ENCODE results near the gene IPMK. TPM values are rescaled to one million over a fixed set of nuclear protein-coding genes. Genes with fewer than 3 reads are reported as not detected.
"Not testable (repeated sequence)": the region's sequence is repeated elsewhere in the genome, so short reads cannot be mapped to it uniquely, and the experiment has no call there.

IPMK gene
- total and polyA plus RNA-seq, 2 of the 8 experiments (the other 6 are each of a cell fraction or from before 2014, with no cell fraction given), result 1.3 to 7.8 TPM

GRCh38 chr10:58244666-58245065 is 23.0 kb downstream of the IPMK start:
- H3K23me2 ChIP-seq (ENCODE audit: low read depth, low read length); H2BK12ac ChIP-seq (ENCODE audit: low read depth, low read length); H3K79me2 ChIP-seq (ENCODE audit: control insufficient read depth in 1 of 2, insufficient read depth in 2 of 2, low read length in 2 of 2); H3K4me2 ChIP-seq (ENCODE audit: insufficient read depth in 1 of 2, low read depth in 2 of 2, low read length in 2 of 2); H4K20me1 ChIP-seq (replicated peaks in 1 of 2; ENCODE audit: control insufficient read depth in 1 of 2, insufficient read depth in 2 of 2, low read length in 2 of 2); H3K4me1 ChIP-seq (replicated peaks in 1 of 4; ENCODE audit: control insufficient read depth in 3 of 4, insufficient read depth in 4 of 4, low read length in 3 of 4); H3K4me3 ChIP-seq (ENCODE audit: extremely low read depth in 1 of 4, insufficient read depth in 2 of 4, low read depth in 3 of 4, low read length in 4 of 4); H2AK5ac ChIP-seq (ENCODE audit: low read depth, low read length); H3K36me3 ChIP-seq (ENCODE audit: control insufficient read depth in 2 of 4, insufficient read depth in 4 of 4, low read length in 3 of 4); H3K14ac ChIP-seq (ENCODE audit: insufficient read length); H3K4ac ChIP-seq (replicated peaks; ENCODE audit: insufficient read length, low read depth, low read length); H2BK15ac ChIP-seq (ENCODE audit: low read length); FAIRE-seq; POLR2A ChIA-PET (ENCODE audit: partially characterized antibody); CTCF ChIA-PET (ENCODE audit: partially characterized antibody); DNase-seq (ENCODE audit: low read depth in 1 of 2, low spot score in 2 of 2); H3K9ac ChIP-seq (replicated peaks in 1 of 4; ENCODE audit: extremely low read depth in 1 of 4, low read depth in 3 of 4, low read length in 3 of 4); H3K27ac ChIP-seq (ENCODE audit: low read depth, low read length); H4K5ac ChIP-seq (ENCODE audit: insufficient read length, low read depth, low read length); H4K8ac ChIP-seq (ENCODE audit: extremely low read depth, insufficient read depth, low read length); H2AFZ ChIP-seq (ENCODE audit: low read length); H3K23ac ChIP-seq (ENCODE audit: insufficient read length); H2BK20ac ChIP-seq (ENCODE audit: low read length); H3K18ac ChIP-seq (ENCODE audit: extremely low read depth, low read length); H3K27me3 ChIP-seq (replicated peaks in 1 of 4; ENCODE audit: control insufficient read depth in 3 of 4, extremely low read depth in 1 of 4, insufficient read depth in 3 of 4, low read length in 3 of 4); H4K91ac ChIP-seq (replicated peaks; ENCODE audit: insufficient read length, low read length); H3K79me1 ChIP-seq (ENCODE audit: low read depth, low read length); H2BK5ac ChIP-seq (ENCODE audit: low read depth, low read length); H3K56ac ChIP-seq (replicated peaks; ENCODE audit: insufficient read length, low read depth, low read length); H2BK120ac ChIP-seq (replicated peaks; ENCODE audit: low read depth, low read length): not testable (repeated sequence)
- H3K9me3 ChIP-seq (ENCODE audit: insufficient read depth in 2 of 2, low read depth in 1 of 2, low read length in 1 of 2), result peaks cover 5 to 20% of the 10 kb centered on the region in 2 experiments; a peak in 1 of 4 replicates
- 96% methylated on average over 3 of the region's 3 CpGs; no CpG with 5 or more reads in 1 of the 2 experiments for WGBS, 2 experiments (ENCODE audit: extremely low coverage in 1 of 2, insufficient coverage in 1 of 2, insufficient read length in 1 of 2, insufficient replicate concordance in 2 of 2, low coverage in 1 of 2, low lambda C conversion rate in 2 of 2, missing lambda C conversion rate in 1 of 2)

DNA sequence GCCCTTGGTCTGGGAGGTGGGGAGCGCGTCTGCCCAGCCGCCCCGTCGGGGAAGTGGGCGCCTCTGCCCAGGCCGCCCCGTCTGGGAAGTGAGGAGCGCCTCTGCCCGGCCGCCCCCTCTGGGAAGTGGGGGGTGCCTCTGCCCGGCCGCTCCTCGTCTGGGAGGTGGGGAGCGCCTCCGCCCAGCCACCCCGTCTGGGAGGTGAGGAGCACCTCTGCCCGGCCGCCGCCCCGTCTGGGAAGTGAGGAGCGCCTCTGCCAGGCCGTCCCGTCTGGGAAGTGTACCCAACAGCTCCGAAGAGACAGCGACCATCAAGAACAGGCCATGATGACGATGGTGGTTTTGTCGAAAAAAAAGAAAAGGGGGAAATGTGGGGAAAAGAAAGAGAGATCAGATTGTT is 23.5 kb downstream of the IPMK start:
- H3K9ac ChIP-seq (replicated peaks in 1 of 4; ENCODE audit: extremely low read depth in 1 of 4, low read depth in 3 of 4, low read length in 3 of 4); H3K36me3 ChIP-seq (ENCODE audit: control insufficient read depth in 2 of 4, insufficient read depth in 4 of 4, low read length in 3 of 4); H3K23me2 ChIP-seq (ENCODE audit: low read depth, low read length); DNase-seq (ENCODE audit: low read depth in 1 of 2, low spot score in 2 of 2); H3K79me1 ChIP-seq (ENCODE audit: low read depth, low read length); H3K4me1 ChIP-seq (replicated peaks in 1 of 4; ENCODE audit: control insufficient read depth in 3 of 4, insufficient read depth in 4 of 4, low read length in 3 of 4); H2AFZ ChIP-seq (ENCODE audit: low read length); H2BK120ac ChIP-seq (replicated peaks; ENCODE audit: low read depth, low read length); H3K27me3 ChIP-seq (replicated peaks in 1 of 4; ENCODE audit: control insufficient read depth in 3 of 4, extremely low read depth in 1 of 4, insufficient read depth in 3 of 4, low read length in 3 of 4); FAIRE-seq; H2BK5ac ChIP-seq (ENCODE audit: low read depth, low read length); H4K5ac ChIP-seq (ENCODE audit: insufficient read length, low read depth, low read length); H3K27ac ChIP-seq (ENCODE audit: low read depth, low read length); H4K20me1 ChIP-seq (replicated peaks in 1 of 2; ENCODE audit: control insufficient read depth in 1 of 2, insufficient read depth in 2 of 2, low read length in 2 of 2); CTCF ChIA-PET (ENCODE audit: partially characterized antibody); H3K79me2 ChIP-seq (ENCODE audit: control insufficient read depth in 1 of 2, insufficient read depth in 2 of 2, low read length in 2 of 2); H3K23ac ChIP-seq (ENCODE audit: insufficient read length); H2BK12ac ChIP-seq (ENCODE audit: low read depth, low read length); H3K14ac ChIP-seq (ENCODE audit: insufficient read length); H4K8ac ChIP-seq (ENCODE audit: extremely low read depth, insufficient read depth, low read length); H4K91ac ChIP-seq (replicated peaks; ENCODE audit: insufficient read length, low read length); H2BK20ac ChIP-seq (ENCODE audit: low read length); H3K18ac ChIP-seq (ENCODE audit: extremely low read depth, low read length); POLR2A ChIA-PET (ENCODE audit: partially characterized antibody); H2AK5ac ChIP-seq (ENCODE audit: low read depth, low read length); H3K4me3 ChIP-seq (ENCODE audit: extremely low read depth in 1 of 4, insufficient read depth in 2 of 4, low read depth in 3 of 4, low read length in 4 of 4); H2BK15ac ChIP-seq (ENCODE audit: low read length); H3K4ac ChIP-seq (replicated peaks; ENCODE audit: insufficient read length, low read depth, low read length); H3K4me2 ChIP-seq (ENCODE audit: insufficient read depth in 1 of 2, low read depth in 2 of 2, low read length in 2 of 2); H3K56ac ChIP-seq (replicated peaks; ENCODE audit: insufficient read length, low read depth, low read length): not testable (repeated sequence)
- peaks cover 5 to 20% of the 10 kb centered on the region in 2 experiments; a peak in 1 of 4 replicates for H3K9me3 ChIP-seq (ENCODE audit: insufficient read depth in 2 of 2, low read depth in 1 of 2, low read length in 1 of 2)
- 92 to 100% methylated on average over 1 to 2 of the region's 28 CpGs for WGBS, 2 experiments (ENCODE audit: extremely low coverage in 1 of 2, insufficient coverage in 1 of 2, insufficient read length in 1 of 2, insufficient replicate concordance in 2 of 2, low coverage in 1 of 2, low lambda C conversion rate in 2 of 2, missing lambda C conversion rate in 1 of 2)

All from H1 (cell line).